Lower leg skin (tissue), 3 donors: Measurements from ENCODE around the gene PDX1.

ENCODE experiments used
- POLR2A ChIP-seq, 2 donors: fragments of 450-650 bp; IDR thresholded peaks; one replicate each; pipeline ENCODE4 v1.6.1; 2016 to 2017; ENCODE audit warnings: antibody characterized with exemption in 2 of 2, mild to moderate bottlenecking in 1 of 2, moderate library complexity in 1 of 2
- TF ChIP-seq, protein P1 (sequence below), 3 donors: fragments of 450-650 bp; IDR thresholded peaks; one replicate each; pipeline ENCODE4 v1.5.1; 2016; ENCODE audit warnings: antibody characterized with exemption in 3 of 3, mild to moderate bottlenecking in 3 of 3, moderate library complexity in 2 of 3

DNA sequence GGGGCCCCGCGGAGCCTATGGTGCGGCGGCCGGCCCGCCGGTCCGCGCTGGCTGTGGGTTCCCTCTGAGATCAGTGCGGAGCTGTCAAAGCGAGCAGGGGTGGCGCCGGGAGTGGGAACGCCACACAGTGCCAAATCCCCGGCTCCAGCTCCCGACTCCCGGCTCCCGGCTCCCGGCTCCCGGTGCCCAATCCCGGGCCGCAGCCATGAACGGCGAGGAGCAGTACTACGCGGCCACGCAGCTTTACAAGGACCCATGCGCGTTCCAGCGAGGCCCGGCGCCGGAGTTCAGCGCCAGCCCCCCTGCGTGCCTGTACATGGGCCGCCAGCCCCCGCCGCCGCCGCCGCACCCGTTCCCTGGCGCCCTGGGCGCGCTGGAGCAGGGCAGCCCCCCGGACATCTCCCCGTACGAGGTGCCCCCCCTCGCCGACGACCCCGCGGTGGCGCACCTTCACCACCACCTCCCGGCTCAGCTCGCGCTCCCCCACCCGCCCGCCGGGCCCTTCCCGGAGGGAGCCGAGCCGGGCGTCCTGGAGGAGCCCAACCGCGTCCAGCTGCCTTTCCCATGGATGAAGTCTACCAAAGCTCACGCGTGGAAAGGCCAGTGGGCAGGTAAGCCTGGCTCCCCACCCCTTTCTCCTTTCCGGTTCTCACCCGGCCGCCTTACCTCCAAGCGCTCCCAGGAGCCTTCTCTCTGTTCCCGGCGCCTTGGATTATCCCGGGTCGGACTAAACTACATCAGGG lies at the start of gene PDX1:
- TF ChIP-seq, protein P1, sequence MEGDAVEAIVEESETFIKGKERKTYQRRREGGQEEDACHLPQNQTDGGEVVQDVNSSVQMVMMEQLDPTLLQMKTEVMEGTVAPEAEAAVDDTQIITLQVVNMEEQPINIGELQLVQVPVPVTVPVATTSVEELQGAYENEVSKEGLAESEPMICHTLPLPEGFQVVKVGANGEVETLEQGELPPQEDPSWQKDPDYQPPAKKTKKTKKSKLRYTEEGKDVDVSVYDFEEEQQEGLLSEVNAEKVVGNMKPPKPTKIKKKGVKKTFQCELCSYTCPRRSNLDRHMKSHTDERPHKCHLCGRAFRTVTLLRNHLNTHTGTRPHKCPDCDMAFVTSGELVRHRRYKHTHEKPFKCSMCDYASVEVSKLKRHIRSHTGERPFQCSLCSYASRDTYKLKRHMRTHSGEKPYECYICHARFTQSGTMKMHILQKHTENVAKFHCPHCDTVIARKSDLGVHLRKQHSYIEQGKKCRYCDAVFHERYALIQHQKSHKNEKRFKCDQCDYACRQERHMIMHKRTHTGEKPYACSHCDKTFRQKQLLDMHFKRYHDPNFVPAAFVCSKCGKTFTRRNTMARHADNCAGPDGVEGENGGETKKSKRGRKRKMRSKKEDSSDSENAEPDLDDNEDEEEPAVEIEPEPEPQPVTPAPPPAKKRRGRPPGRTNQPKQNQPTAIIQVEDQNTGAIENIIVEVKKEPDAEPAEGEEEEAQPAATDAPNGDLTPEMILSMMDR (IDR thresholded peaks at IDR 0.05) = no peak
- no peak for TF ChIP-seq POLR2A (IDR thresholded peaks at IDR 0.05)
